Spinal cord (tissue), 10 donors: ENCODE data around the gene PRTFDC1. TPM values are rescaled to one million over a fixed set of nuclear protein-coding genes. Genes with fewer than 3 reads are reported as not detected.
"Not testable (repeated sequence)": the region's sequence is repeated elsewhere in the genome, so short reads cannot be mapped to it uniquely, and the experiment has no call there.

Source experiments
- DNase-seq, 6 donors: peaks; one replicate each; pipeline versions ENCODE4 v3.0.0 to v3.0.0-alpha.2; 2013 to 2015; ENCODE audit warnings: low spot score in 6 of 6, low read depth in 4 of 6
- H3K27ac ChIP-seq: one replicate; pipeline ENCODE4 v1.5.1; 2013; ENCODE audit warnings: low read depth, low read length, control low read depth
- H3K27me3 ChIP-seq: one replicate; pipeline ENCODE4 v1.6.1; 2013; ENCODE audit warnings: low read length; ENCODE audit not compliant: control insufficient read depth, insufficient read depth
- H3K36me3 ChIP-seq: one replicate; pipeline ENCODE4 v1.6.1; 2013; ENCODE audit warnings: low read length; ENCODE audit not compliant: control insufficient read depth, insufficient read depth
- H3K4me1 ChIP-seq: one replicate; pipeline ENCODE4 v1.6.1; 2013; ENCODE audit warnings: low read length; ENCODE audit not compliant: control insufficient read depth, insufficient read depth
- H3K4me3 ChIP-seq: one replicate; pipeline ENCODE4 v1.5.1; 2013; ENCODE audit warnings: low read depth, low read length, control low read depth
- H3K9me3 ChIP-seq: one replicate; pipeline ENCODE4 v1.6.1; 2013; ENCODE audit warnings: low read length; ENCODE audit not compliant: control insufficient read depth, insufficient read depth
- WGBS: methylation state at CpG from one replicate; pipeline ENCODE4 v1.1.5; 2013; ENCODE audit warnings: missing lambda C conversion rate; ENCODE audit not compliant: insufficient coverage; 5-methylcytosine and 5-hydroxymethylcytosine counted together
- polyA plus RNA-seq, 2 donors: library from polyadenylated mRNA; unstranded; fragments of 120-200 nt; gene quantifications; one replicate each; pipeline ENCODE4 v1.2.1, GENCODE V29; 2013; ENCODE audit not compliant: insufficient read length in 2 of 2
- total RNA-seq, 2 donors: library from RNA; depleted of rRNA in 1 of 2; stranded (reverse); fragments of 120-200 nt in 1 of 2; fragments of >200 nt in 1 of 2; gene quantifications; one replicate each; pipeline versions ENCODE4 v1.2.3 to v1.2.4, GENCODE V29; 2013 to 2014
- donor health status: healthy.

The PRTFDC1 gene
- total and polyA plus RNA-seq, 4 donors, result 28.7 to 45.4 (median 36.5) TPM

- no peaks in the 10 kb centered on the region for H3K9me3 ChIP-seq
- H3K27ac ChIP-seq, result no peak overlapping the region
- WGBS, result 83% methylated on average over 1 of the region's 2 CpGs
- H3K4me1 ChIP-seq, result no peaks in the 10 kb centered on the region
- no peaks in the 10 kb centered on the region for H3K36me3 ChIP-seq
- no peak for DNase-seq
- H3K4me3 ChIP-seq, result no peak overlapping the region
- H3K27me3 ChIP-seq, result no peaks in the 10 kb centered on the region
Measured at GRCh38 chr10:24842856-24843255, 109.5 kb downstream of the PRTFDC1 start.

- no peaks in the 10 kb centered on the region for H3K9me3 ChIP-seq
- H3K4me3 ChIP-seq, result no peak overlapping the region
- H3K4me1 ChIP-seq, result no peaks in the 10 kb centered on the region
- no peaks in the 10 kb centered on the region for H3K27me3 ChIP-seq
- no peak for DNase-seq
- WGBS, result 100% methylated on average over 1 of the region's 2 CpGs
- H3K27ac ChIP-seq, result no peak overlapping the region
- no peaks in the 10 kb centered on the region for H3K36me3 ChIP-seq
Measured at GRCh38 chr10:24841530-24841929, 110.9 kb downstream of the PRTFDC1 start.

- Histone ChIP-seq H3K4me1 (no peaks in the 10 kb centered on the region), H3K9me3 (no peaks in the 10 kb centered on the region), H3K4me3 (no peak overlapping the region), H3K36me3 (no peaks in the 10 kb centered on the region), H3K27me3 (no peaks in the 10 kb centered on the region), H3K27ac (no peak overlapping the region)
- no peak for DNase-seq
Measured at GRCh38 chr10:24840784-24841183, 111.6 kb downstream of the PRTFDC1 start.

- not testable (repeated sequence) for H3K9me3 ChIP-seq, DNase-seq, H3K4me3 ChIP-seq, H3K27me3 ChIP-seq, H3K27ac ChIP-seq, H3K36me3 ChIP-seq, H3K4me1 ChIP-seq
- WGBS, result no CpG with 5 or more reads among the region's 2 CpGs
Measured at GRCh38 chr10:24837781-24838180, 114.6 kb downstream of the PRTFDC1 start.

GRCh38 chr10:24834869-24835268, 117.5 kb downstream of the PRTFDC1 start:
- no peaks in the 10 kb centered on the region for H3K9me3 ChIP-seq
- peaks cover 3% of the 10 kb centered on the region for H3K36me3 ChIP-seq
- DNase-seq, result no peak
- WGBS, result no CpG with 5 or more reads among the region's 2 CpGs
- no peaks in the 10 kb centered on the region for H3K27me3 ChIP-seq
- H3K4me1 ChIP-seq, result no peaks in the 10 kb centered on the region
- H3K4me3 ChIP-seq, result no peak overlapping the region
- H3K27ac ChIP-seq, result no peak overlapping the region

- H3K27ac ChIP-seq, result no peak overlapping the region
- no peaks in the 10 kb centered on the region for H3K9me3 ChIP-seq
- peaks cover 1% of the 10 kb centered on the region for H3K4me1 ChIP-seq
- H3K36me3 ChIP-seq, result no peaks in the 10 kb centered on the region
- no peak for DNase-seq
- WGBS, result no CpG with 5 or more reads among the region's 4 CpGs
- no peaks in the 10 kb centered on the region for H3K27me3 ChIP-seq
- no peak overlapping the region for H3K4me3 ChIP-seq
Measured at GRCh38 chr10:24826009-24826408, 126.4 kb downstream of the PRTFDC1 start.

- WGBS, result no CpG with 5 or more reads among the region's 1 CpG
- H3K4me1 ChIP-seq, result peaks cover 6% of the 10 kb centered on the region
- DNase-seq, result no peak
- no peaks in the 10 kb centered on the region for H3K9me3 ChIP-seq
- H3K27me3 ChIP-seq, result no peaks in the 10 kb centered on the region
- H3K4me3 ChIP-seq, result no peak overlapping the region
- H3K36me3 ChIP-seq, result no peaks in the 10 kb centered on the region
- H3K27ac ChIP-seq, result no peak overlapping the region
Measured at GRCh38 chr10:24825551-24825950, 126.9 kb downstream of the PRTFDC1 start.

- H3K27ac ChIP-seq, result no peak overlapping the region
- H3K4me1 ChIP-seq, result peaks cover 6% of the 10 kb centered on the region
- no peak for DNase-seq
- H3K36me3 ChIP-seq, result no peaks in the 10 kb centered on the region
- no peaks in the 10 kb centered on the region for H3K9me3 ChIP-seq
- no peaks in the 10 kb centered on the region for H3K27me3 ChIP-seq
- no CpG with 5 or more reads among the region's 2 CpGs for WGBS
- no peak overlapping the region for H3K4me3 ChIP-seq
Measured at GRCh38 chr10:24824536-24824935, 127.9 kb downstream of the PRTFDC1 start.

GRCh38 chr10:24824124-24824523, 128.3 kb downstream of the PRTFDC1 start:
- H3K36me3 ChIP-seq, result no peaks in the 10 kb centered on the region
- H3K27me3 ChIP-seq, result no peaks in the 10 kb centered on the region
- H3K27ac ChIP-seq, result no peak overlapping the region
- H3K9me3 ChIP-seq, result no peaks in the 10 kb centered on the region
- no peak overlapping the region for H3K4me3 ChIP-seq
- H3K4me1 ChIP-seq, result peaks cover 6% of the 10 kb centered on the region
- DNase-seq, result no peak

- no peaks in the 10 kb centered on the region for H3K36me3 ChIP-seq
- DNase-seq, result no peak
- no CpG with 5 or more reads among the region's 2 CpGs for WGBS
- H3K27me3 ChIP-seq, result no peaks in the 10 kb centered on the region
- H3K9me3 ChIP-seq, result no peaks in the 10 kb centered on the region
- peaks cover 6% of the 10 kb centered on the region for H3K4me1 ChIP-seq
- no peak overlapping the region for H3K4me3 ChIP-seq
- no peak overlapping the region for H3K27ac ChIP-seq
Measured at GRCh38 chr10:24822590-24822989, 129.8 kb downstream of the PRTFDC1 start.
